Esophagus squamous epithelium (tissue), 4 donors: Measurements from ENCODE around the gene USP50.

Source experiments
- POLR2A ChIP-seq, 4 donors: fragments of 450-650 bp; IDR thresholded peaks; one replicate each; pipeline ENCODE4 v1.6.1; 2017; ENCODE audit warnings: antibody characterized with exemption in 4 of 4, mild to moderate bottlenecking in 4 of 4, moderate library complexity in 3 of 4
- TF ChIP-seq, protein P1 (sequence below), 6 experiments: fragments of 450-650 bp in 4 of 6; fragments of 200-600 bp in 2 of 6; sonication (generic) in 2 of 6; IDR thresholded peaks; one replicate each; pipeline ENCODE4 v1.5.1; 2016 to 2019; ENCODE audit warnings: antibody characterized with exemption in 6 of 6, mild to moderate bottlenecking in 4 of 6, moderate library complexity in 4 of 6

DNA sequence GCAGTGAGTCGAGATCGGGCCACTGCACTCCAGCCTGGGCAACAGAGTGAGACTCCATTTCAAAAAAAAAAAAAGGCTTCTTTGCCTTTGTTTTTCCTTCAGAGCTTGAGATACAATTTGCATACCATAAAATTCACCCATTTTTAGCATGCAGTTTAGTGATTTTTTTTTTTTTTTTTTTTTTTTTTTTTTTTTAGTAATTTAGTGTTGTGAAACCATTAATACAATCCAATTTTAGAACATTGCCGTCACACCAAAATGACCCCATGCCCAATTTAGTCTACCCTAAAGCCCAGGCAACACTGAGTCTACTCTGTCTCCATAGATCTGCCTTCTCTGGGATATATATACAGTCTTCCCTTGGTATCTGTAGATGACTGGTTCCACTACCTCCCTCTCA lies 61.1 kb downstream of the USP50 start:
- TF ChIP-seq, protein P1, sequence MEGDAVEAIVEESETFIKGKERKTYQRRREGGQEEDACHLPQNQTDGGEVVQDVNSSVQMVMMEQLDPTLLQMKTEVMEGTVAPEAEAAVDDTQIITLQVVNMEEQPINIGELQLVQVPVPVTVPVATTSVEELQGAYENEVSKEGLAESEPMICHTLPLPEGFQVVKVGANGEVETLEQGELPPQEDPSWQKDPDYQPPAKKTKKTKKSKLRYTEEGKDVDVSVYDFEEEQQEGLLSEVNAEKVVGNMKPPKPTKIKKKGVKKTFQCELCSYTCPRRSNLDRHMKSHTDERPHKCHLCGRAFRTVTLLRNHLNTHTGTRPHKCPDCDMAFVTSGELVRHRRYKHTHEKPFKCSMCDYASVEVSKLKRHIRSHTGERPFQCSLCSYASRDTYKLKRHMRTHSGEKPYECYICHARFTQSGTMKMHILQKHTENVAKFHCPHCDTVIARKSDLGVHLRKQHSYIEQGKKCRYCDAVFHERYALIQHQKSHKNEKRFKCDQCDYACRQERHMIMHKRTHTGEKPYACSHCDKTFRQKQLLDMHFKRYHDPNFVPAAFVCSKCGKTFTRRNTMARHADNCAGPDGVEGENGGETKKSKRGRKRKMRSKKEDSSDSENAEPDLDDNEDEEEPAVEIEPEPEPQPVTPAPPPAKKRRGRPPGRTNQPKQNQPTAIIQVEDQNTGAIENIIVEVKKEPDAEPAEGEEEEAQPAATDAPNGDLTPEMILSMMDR (IDR thresholded peaks at IDR 0.05), result no peak
- TF ChIP-seq POLR2A (IDR thresholded peaks at IDR 0.05), result no peak
